GM23248 (cell line): ENCODE measurements around the gene NCOA6.

Experiments used
- EZH2 ChIP-seq: fragments of 200-600 bp; sonication (generic); IDR thresholded peaks from 2 replicates; pipeline ENCODE4 v1.6.1; 2018; ENCODE audit warnings: antibody characterized with exemption, mild to moderate bottlenecking; ENCODE audit not compliant: insufficient read depth, poor library complexity, severe bottlenecking
- EZH2phosphoT487 ChIP-seq: fragments of 200-600 bp; sonication (generic); IDR thresholded peaks from 2 replicates; pipeline ENCODE4 v1.6.1; 2018; ENCODE audit warnings: antibody characterized with exemption, moderate library complexity, mild to moderate bottlenecking, low read depth; ENCODE audit not compliant: insufficient read depth

- TF ChIP-seq EZH2: no peak
- no peak for TF ChIP-seq EZH2phosphoT487
Measured at GRCh38 chr20:34798871-34799270, 26.6 kb downstream of the NCOA6 start.
